ENCODE results near the gene PIEZO2. TPM values are rescaled to one million over a fixed set of nuclear protein-coding genes. Genes with fewer than 3 reads are reported as not detected.
A peak's percentile ranks its signal among the peaks of the same experiment; 100 is the strongest.

The PIEZO2 gene
- total RNA-seq, 2 donors from 2014 or later: not detected

DNA sequence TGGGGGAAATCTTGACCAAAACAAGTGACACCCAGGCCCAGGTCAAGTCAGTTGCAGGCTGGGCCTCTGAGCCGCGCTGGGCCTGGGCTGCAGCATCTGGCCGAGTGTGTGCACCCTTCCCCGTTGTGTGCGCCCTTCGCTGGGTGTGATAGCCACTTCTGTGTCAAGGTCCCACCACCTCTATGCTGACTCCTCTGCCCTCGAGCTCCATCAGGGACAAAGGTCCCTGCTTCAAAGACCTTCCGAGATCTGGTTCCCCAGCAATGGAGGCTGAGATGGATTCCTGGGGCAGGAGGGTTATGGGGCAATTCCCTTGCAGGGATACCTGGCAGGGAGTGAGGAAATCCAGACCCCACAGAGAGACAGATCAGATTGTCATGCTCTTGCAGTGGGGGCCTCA, 93.6 kb downstream of the PIEZO2 start:
- H3K4me1 Mint-ChIP-seq (ENCODE audit: low read depth): no peaks in the 10 kb centered on the region
- H3K27ac Mint-ChIP-seq: no peak overlapping the region

DNA sequence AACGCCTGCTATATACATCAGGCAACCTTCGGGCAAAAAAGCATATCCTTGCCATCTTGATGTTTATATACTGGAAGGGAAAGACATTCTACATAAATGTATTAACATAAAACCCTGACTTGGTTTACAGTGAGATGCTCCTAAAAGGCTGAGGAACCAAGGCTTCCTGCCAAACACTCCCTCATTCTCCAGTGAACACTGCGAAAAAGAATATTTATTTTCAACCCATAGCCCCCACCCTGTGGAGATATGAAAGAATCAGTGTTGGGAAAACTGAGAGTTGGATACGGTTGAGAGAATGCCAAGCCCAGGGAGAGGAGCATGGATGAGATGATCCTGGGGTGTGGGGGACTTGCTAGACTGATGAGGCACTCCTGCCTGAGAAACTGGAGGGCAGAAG, 94.9 kb downstream of the PIEZO2 start:
- ATAC-seq (replicated peaks in 1 of 2) (no peak), DNase-seq (no peak)
- H3K27me3 Mint-ChIP-seq (ENCODE audit: low read depth): no peaks in the 10 kb centered on the region
- H3K4me1 Mint-ChIP-seq (ENCODE audit: low read depth): no peaks in the 10 kb centered on the region
- no peaks in the 10 kb centered on the region for H3K36me3 Mint-ChIP-seq (ENCODE audit: insufficient read depth in 2 of 2)
- H3K27ac Mint-ChIP-seq: no peak overlapping the region
- no peak overlapping the region for H3K4me3 Mint-ChIP-seq
- H3K9me3 Mint-ChIP-seq: peaks cover 4% of the 10 kb centered on the region in 2 donors

More for the DNA sequence above, 93.6 kb downstream of the PIEZO2 start:
- no peak overlapping the region for H3K4me3 Mint-ChIP-seq
- DNase-seq (no peak), ATAC-seq (replicated peaks in 1 of 2) (no peak)
- H3K36me3 Mint-ChIP-seq (ENCODE audit: insufficient read depth in 2 of 2): peaks cover 0 to 2% of the 10 kb centered on the region in 2 donors
- H3K9me3 Mint-ChIP-seq: peaks cover 4% of the 10 kb centered on the region in 2 donors
- H3K27me3 Mint-ChIP-seq (ENCODE audit: low read depth): no peaks in the 10 kb centered on the region

DNA sequence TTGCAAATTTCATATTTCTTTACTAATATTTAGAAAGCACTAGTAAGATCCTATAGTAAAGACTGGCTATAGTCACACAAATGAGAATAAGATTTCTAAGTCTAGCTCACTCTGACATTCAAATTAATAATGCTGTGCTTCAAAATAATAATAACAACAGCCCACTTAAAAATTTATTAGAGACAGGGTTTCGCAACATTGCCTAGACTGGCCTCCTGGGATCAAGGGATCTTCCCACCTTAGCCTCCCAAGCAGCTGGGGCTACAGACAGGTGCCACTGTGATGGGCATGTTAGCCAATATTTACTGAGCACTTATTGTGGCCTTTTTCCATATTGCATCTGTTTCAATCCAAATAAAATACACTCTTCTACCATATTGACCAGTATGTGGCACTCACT, 96.1 kb downstream of the PIEZO2 start:
- no peak overlapping the region for H3K27ac Mint-ChIP-seq
- no peaks in the 10 kb centered on the region for H3K27me3 Mint-ChIP-seq (ENCODE audit: low read depth)
- no peaks in the 10 kb centered on the region for H3K4me1 Mint-ChIP-seq (ENCODE audit: low read depth)
- no peaks in the 10 kb centered on the region for H3K36me3 Mint-ChIP-seq (ENCODE audit: insufficient read depth in 2 of 2)
- DNase-seq (no peak), ATAC-seq (replicated peaks in 1 of 2) (no peak)
- H3K4me3 Mint-ChIP-seq: no peak overlapping the region
- peaks cover 0 to 4% of the 10 kb centered on the region in 2 donors for H3K9me3 Mint-ChIP-seq

DNA sequence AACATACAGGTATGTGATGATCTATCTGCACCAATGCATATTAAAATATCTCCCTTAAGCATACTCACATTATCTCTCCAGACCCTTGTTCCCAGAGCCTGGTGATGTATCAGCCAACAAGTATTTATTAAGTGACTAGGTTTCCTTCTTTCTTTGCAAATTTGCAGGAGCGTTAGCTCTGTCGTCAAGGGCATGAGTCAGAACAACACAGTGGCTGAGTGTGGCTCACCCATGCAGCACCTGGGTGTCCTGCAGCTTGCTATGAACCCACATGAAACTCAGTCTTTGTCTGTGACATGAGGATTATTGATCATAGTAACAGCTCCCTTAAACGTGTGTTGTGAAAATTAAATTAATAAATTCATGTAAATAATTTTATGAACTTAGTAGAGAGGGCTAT, 96.6 kb downstream of the PIEZO2 start:
- H3K36me3 Mint-ChIP-seq (ENCODE audit: insufficient read depth in 2 of 2): no peaks in the 10 kb centered on the region
- ATAC-seq (replicated peaks in 1 of 2): no peak
- no peak overlapping the region for H3K4me3 Mint-ChIP-seq
- no peaks in the 10 kb centered on the region for H3K4me1 Mint-ChIP-seq (ENCODE audit: low read depth)
- no peak for DNase-seq
- peaks cover 0 to 4% of the 10 kb centered on the region in 2 donors for H3K9me3 Mint-ChIP-seq
- H3K27ac Mint-ChIP-seq: no peak overlapping the region
- no peaks in the 10 kb centered on the region for H3K27me3 Mint-ChIP-seq (ENCODE audit: low read depth)

DNA sequence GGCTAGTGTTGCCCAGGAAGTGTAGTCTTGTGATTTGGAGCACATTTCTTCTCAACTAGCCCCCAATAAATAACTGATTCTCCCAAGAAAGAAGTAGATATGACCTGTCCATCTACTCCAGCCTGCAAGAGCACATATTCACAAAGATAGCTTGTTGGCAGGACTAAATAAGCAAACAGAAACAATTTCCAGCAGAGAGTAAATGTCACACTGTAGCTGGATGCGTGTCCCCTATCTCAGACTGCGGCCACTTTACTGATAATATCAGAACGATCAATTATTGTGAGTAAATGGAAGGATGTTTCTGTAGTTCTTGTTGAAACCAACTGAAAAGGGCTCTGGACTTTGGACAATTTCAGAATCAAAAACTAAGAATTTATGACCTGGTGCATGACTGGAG, 97.9 kb downstream of the PIEZO2 start:
- ATAC-seq (replicated peaks in 1 of 2): no peak
- Mint-ChIP-seq H3K36me3 (ENCODE audit: insufficient read depth in 2 of 2) (no peaks in the 10 kb centered on the region), H3K4me3 (no peak overlapping the region), H3K4me1 (ENCODE audit: low read depth) (no peaks in the 10 kb centered on the region), H3K27ac (no peak overlapping the region), H3K27me3 (ENCODE audit: low read depth) (no peaks in the 10 kb centered on the region), H3K9me3 (no peaks in the 10 kb centered on the region)
- DNase-seq: no peak

DNA sequence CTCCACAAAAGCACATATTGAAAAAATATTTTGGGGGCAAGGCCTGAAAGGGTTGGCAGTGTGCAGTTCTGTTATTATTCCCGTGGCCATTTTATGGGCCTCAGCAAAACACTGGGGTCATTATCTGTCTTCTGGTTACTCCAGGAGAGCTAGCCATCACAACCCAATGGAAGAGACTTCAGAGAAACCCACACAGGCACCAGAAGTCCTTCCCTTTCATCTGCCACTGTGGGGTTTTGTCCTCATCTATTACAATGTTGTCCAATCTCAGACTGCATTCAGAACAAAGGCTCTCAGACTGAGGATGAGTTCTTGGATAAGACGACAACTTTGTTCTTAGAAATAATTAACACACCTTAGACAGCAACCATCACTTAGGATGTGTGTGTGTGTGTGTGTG, 98.4 kb downstream of the PIEZO2 start:
- Mint-ChIP-seq H3K27me3 (ENCODE audit: low read depth) (no peaks in the 10 kb centered on the region), H3K9me3 (no peaks in the 10 kb centered on the region), H3K4me1 (ENCODE audit: low read depth) (no peaks in the 10 kb centered on the region), H3K36me3 (ENCODE audit: insufficient read depth in 2 of 2) (no peaks in the 10 kb centered on the region), H3K4me3 (no peak overlapping the region), H3K27ac (no peak overlapping the region)
- DNase-seq (no peak), ATAC-seq (replicated peaks in 1 of 2) (no peak)

DNA sequence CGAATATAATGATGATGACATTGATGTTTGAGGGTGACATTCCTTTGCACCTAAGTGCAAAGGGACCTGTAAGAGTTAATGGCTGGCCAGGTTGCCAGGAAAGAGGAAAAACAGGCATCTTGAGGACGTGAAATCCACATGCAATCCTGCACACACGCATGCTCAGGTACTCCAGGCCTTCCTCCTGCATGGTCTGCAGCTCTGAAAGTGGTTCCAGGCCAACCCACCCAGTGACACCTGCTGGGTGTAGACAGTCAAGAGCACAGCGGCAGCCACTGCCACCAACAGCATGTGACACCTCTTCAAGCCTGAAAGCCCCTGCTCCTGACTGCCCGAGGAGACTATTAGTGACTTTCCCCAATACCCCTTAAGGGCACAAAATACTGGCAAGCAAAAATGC, 101.6 kb downstream of the PIEZO2 start:
- H3K27me3 Mint-ChIP-seq (ENCODE audit: low read depth): no peaks in the 10 kb centered on the region
- H3K27ac Mint-ChIP-seq: no peak overlapping the region
- no peaks in the 10 kb centered on the region for H3K36me3 Mint-ChIP-seq (ENCODE audit: insufficient read depth in 2 of 2)
- no peak overlapping the region for H3K4me3 Mint-ChIP-seq
- DNase-seq (no peak), ATAC-seq (replicated peaks in 1 of 2) (no peak)
- H3K4me1 Mint-ChIP-seq (ENCODE audit: low read depth): no peaks in the 10 kb centered on the region
- H3K9me3 Mint-ChIP-seq: no peaks in the 10 kb centered on the region

DNA sequence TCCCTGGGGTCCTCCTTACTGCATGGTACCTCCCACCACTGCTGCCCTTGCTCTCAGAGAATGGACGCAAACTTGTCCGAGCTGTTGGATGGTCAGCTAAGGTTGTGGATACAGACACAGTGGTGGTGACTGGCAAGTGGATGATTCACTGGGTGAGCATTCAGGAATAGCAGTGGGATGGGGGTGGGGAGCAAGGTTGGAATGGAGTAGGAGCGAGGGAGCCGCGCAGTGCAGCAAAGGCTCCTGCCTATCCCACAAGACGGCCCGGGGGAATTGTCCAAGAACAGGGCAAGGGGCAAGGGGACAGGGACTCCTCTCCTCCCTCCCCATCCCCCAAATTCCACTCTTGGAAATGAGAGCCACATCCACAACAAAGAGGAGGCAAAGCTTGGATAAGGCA, 102.2 kb downstream of the PIEZO2 start:
- Mint-ChIP-seq H3K27ac (no peak overlapping the region), H3K36me3 (ENCODE audit: insufficient read depth in 2 of 2) (no peaks in the 10 kb centered on the region), H3K27me3 (ENCODE audit: low read depth) (peaks cover 4% of the 10 kb centered on the region), H3K9me3 (no peaks in the 10 kb centered on the region), H3K4me1 (ENCODE audit: low read depth) (no peaks in the 10 kb centered on the region), H3K4me3 (no peak overlapping the region)
- DNase-seq: no peak
- ATAC-seq (replicated peaks in 1 of 2): no peak

DNA sequence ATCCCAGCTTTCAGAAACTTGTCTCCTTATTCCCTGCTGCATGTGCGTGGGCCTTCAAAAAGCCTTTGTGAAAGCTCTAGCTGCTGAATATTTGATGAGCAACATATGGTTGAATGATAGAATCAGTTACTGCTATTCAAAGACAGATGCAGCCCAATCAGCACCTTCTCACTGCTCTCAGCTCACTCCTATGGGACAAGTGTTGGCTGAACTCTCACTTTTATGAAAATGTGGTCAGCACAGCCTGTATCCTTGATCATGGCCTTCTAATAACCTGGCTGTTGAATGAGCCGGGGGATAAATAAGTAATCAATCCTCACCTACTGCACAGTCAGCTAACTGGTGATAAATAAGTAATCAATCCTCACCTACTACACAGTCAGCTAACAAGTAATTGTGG, 103.2 kb downstream of the PIEZO2 start:
- Mint-ChIP-seq H3K9me3 (no peaks in the 10 kb centered on the region), H3K4me3 (no peak overlapping the region), H3K4me1 (ENCODE audit: low read depth) (no peaks in the 10 kb centered on the region), H3K27me3 (ENCODE audit: low read depth) (peaks cover 9% of the 10 kb centered on the region), H3K36me3 (ENCODE audit: insufficient read depth in 2 of 2) (no peaks in the 10 kb centered on the region), H3K27ac (no peak overlapping the region)
- DNase-seq (no peak), ATAC-seq (replicated peaks in 1 of 2) (no peak)

DNA sequence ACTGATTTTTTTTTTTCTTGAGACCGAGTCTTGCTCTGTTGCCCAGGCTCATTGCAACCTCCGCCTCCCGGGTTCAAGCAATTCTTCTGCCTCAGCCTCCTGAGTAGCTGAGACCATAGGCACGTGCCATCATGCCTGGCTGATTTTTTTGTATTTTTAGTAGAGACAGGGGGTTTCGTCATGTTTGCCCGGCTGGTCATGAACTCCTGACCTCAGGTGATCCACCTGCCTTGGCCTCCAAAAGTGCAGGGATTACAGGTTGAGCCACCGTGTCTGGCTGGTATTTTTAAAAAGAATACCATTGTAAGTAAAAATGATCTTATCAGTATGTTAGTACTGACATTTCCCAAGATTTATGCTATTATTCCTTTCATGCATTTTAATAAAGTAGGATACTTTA, 105.7 kb downstream of the PIEZO2 start:
- no peak overlapping the region for H3K4me3 Mint-ChIP-seq
- no peaks in the 10 kb centered on the region for H3K4me1 Mint-ChIP-seq (ENCODE audit: low read depth)
- H3K36me3 Mint-ChIP-seq (ENCODE audit: insufficient read depth in 2 of 2): no peaks in the 10 kb centered on the region
- H3K27ac Mint-ChIP-seq: no peak overlapping the region
- ATAC-seq (replicated peaks in 1 of 2): no peak
- H3K9me3 Mint-ChIP-seq: no peaks in the 10 kb centered on the region
- no peak for DNase-seq
- peaks cover 9% of the 10 kb centered on the region for H3K27me3 Mint-ChIP-seq (ENCODE audit: low read depth)

DNA sequence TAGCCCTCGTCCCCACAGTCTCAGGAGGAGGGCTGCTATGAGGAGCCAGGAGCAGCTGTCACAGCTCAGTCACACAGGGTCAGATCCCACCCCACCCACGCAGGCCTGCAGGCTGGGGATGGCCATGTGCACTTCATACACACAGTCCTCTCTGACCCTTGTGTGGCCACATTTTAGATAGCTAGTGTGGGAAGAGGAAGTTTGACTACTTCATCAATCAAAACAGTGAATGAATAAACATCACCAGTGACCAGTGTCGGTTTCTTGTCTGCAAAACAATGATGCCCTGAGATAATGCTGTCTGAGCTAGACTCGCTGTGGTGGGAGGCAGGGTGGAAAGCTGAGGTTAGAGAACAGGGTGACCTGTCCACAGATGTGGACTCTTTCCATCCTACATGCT, 107.1 kb downstream of the PIEZO2 start:
- H3K4me3 Mint-ChIP-seq: no peak overlapping the region
- H3K4me1 Mint-ChIP-seq (ENCODE audit: low read depth): no peaks in the 10 kb centered on the region
- H3K9me3 Mint-ChIP-seq: no peaks in the 10 kb centered on the region
- no peaks in the 10 kb centered on the region for H3K36me3 Mint-ChIP-seq (ENCODE audit: insufficient read depth in 2 of 2)
- ATAC-seq (replicated peaks in 1 of 2) (no peak), DNase-seq (no peak)
- H3K27ac Mint-ChIP-seq: no peak overlapping the region
- H3K27me3 Mint-ChIP-seq (ENCODE audit: low read depth): peaks cover 16% of the 10 kb centered on the region

DNA sequence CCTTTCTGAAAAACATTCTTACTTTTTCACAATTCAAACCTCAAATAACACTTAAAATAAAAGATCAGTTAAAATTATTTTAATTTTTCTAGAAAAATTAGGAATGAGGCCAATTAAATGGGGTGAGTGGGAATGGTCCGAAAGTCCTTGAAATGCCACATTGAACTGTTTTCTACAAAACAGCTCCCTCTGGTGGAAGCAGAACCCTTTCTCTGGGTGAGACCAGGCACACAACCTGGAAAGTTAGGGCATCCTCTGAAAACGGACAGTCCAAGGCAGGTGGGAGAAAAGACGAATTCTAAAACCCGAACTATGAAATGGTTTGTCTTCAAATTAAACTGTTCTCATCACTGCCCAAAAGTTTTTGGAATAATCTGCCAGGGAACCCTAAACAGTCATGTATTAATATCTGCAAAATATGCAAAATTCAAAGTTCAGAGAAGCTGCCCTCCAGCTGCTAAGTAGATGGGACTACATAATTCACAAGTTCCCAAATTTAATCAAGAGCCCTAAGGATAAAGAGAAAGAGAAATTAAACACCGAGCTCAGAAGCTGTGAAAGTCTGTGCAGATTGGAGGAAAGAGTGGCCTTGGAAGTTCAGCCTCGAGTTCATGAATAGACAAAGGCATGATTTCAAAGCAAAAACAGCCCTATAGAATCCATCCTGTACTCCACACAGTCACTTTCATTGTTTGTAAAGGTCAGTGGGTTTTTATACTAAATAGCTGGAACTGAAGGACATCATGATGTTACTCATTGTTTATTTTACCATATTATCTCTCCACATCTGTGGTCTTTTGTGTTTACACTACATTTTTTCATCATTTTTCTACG, 108.3 kb downstream of the PIEZO2 start:
- peaks cover 16% of the 10 kb centered on the region for H3K27me3 Mint-ChIP-seq (ENCODE audit: low read depth)
- peak; percentile 18 to 20 for DNase-seq

DNA sequence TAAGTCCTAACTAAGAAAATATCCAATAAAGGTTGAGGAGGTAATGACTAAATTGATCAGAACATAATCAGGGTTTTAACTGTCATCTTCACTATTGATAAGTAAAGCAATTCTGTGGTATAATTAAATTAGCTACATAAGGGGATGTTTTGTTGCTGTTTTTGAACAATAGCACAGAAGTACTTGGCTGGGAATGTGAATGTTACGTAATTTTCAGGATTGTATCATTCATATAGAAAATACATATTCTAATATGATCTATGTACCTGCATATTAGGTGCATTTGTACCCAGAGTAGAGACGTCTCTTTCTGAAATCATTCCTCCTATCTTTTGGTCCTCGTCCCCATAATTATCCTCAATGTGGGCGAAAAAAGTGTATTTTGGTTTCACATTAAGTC, 109.0 kb downstream of the PIEZO2 start:
- Mint-ChIP-seq H3K4me3 (no peak overlapping the region), H3K4me1 (ENCODE audit: low read depth) (no peaks in the 10 kb centered on the region), H3K9me3 (no peaks in the 10 kb centered on the region), H3K27ac (no peak overlapping the region), H3K27me3 (ENCODE audit: low read depth) (peaks cover 16% of the 10 kb centered on the region), H3K36me3 (ENCODE audit: insufficient read depth in 2 of 2) (no peaks in the 10 kb centered on the region)
- ATAC-seq (replicated peaks in 1 of 2): no peak
- no peak for DNase-seq

More for the DNA sequence above, 108.3 kb downstream of the PIEZO2 start:
- Mint-ChIP-seq H3K4me3 (no peak overlapping the region), H3K27ac (no peak overlapping the region), H3K36me3 (ENCODE audit: insufficient read depth in 2 of 2) (no peaks in the 10 kb centered on the region), H3K9me3 (no peaks in the 10 kb centered on the region), H3K4me1 (ENCODE audit: low read depth) (no peaks in the 10 kb centered on the region)
- ATAC-seq (replicated peaks in 1 of 2): no peak
